Suppressor macrophage treated with lipopolysaccharide for 1 hour (primary cell): ENCODE measurements around the gene DDX50.

Source experiments
- DNase-seq, 3 donors: peaks; one replicate each; pipeline ENCODE4 v3.0.0-alpha.2; 2020 to 2022

DDX50 gene

GRCh38 chr10:68988530-68989316 lies 87.6 kb downstream of the DDX50 start, which contains the start of gene KIFBP:
KIFBP (plus strand) TSS chr10:68988803; CDS start chr10:68988833, 30 bp downstream.
- peak; percentile 95 to 97 (median 97) for DNase-seq

- peak; percentile 22 to 39 (median 30) for DNase-seq
Measured at GRCh38 chr10:68989317-68989990, 88.3 kb downstream of the DDX50 start.

GRCh38 chr10:68992636-68993440 lies 91.7 kb downstream of the DDX50 start:
- DNase-seq, result no peak
